ENCODE measurements around the gene PCMTD2. TPM values are rescaled to one million over a fixed set of nuclear protein-coding genes. Genes with fewer than 3 reads are reported as not detected.

Gene PCMTD2
- total RNA-seq, 1 donor from 2014 or later: 111 TPM

DNA sequence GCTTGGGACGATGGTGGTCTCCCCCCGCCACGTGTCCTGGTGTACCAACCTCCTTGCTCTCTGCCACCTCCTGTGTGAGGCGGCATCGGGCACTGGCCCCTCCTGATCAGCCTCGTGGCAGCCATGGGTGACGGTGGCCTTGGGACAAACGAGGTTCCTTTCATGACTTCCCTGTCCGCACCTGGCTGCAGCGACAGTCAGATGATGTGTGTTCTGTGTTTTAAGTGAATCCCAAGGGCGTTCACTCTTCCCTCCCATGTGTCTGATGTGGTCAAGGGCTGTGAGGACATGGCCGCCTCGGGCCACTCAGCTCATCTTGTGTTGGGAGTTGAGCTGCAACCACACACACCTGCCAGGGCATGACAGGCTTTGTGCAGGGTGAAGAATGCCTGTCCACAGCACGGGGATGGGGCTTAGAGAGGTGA is 30.4 kb upstream of the PCMTD2 start:
- Mint-ChIP-seq H3K27me3 (ENCODE audit: low read depth) (peaks cover 5% of the 10 kb centered on the region), H3K4me3 (no peak overlapping the region), H3K27ac (peak overlapping the region; percentile 97), H3K36me3 (no peaks in the 10 kb centered on the region), H3K9me3 (no peaks in the 10 kb centered on the region), H3K4me1 (peaks cover 38% of the 10 kb centered on the region)
- TF ChIP-seq, protein P1, sequence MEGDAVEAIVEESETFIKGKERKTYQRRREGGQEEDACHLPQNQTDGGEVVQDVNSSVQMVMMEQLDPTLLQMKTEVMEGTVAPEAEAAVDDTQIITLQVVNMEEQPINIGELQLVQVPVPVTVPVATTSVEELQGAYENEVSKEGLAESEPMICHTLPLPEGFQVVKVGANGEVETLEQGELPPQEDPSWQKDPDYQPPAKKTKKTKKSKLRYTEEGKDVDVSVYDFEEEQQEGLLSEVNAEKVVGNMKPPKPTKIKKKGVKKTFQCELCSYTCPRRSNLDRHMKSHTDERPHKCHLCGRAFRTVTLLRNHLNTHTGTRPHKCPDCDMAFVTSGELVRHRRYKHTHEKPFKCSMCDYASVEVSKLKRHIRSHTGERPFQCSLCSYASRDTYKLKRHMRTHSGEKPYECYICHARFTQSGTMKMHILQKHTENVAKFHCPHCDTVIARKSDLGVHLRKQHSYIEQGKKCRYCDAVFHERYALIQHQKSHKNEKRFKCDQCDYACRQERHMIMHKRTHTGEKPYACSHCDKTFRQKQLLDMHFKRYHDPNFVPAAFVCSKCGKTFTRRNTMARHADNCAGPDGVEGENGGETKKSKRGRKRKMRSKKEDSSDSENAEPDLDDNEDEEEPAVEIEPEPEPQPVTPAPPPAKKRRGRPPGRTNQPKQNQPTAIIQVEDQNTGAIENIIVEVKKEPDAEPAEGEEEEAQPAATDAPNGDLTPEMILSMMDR (IDR thresholded peaks at IDR 0.05; ENCODE audit: unreplicated experiment): no peak
- DNase-seq (ENCODE audit: low spot score in 2 of 2, unreplicated experiment in 2 of 2): no peak

DNA sequence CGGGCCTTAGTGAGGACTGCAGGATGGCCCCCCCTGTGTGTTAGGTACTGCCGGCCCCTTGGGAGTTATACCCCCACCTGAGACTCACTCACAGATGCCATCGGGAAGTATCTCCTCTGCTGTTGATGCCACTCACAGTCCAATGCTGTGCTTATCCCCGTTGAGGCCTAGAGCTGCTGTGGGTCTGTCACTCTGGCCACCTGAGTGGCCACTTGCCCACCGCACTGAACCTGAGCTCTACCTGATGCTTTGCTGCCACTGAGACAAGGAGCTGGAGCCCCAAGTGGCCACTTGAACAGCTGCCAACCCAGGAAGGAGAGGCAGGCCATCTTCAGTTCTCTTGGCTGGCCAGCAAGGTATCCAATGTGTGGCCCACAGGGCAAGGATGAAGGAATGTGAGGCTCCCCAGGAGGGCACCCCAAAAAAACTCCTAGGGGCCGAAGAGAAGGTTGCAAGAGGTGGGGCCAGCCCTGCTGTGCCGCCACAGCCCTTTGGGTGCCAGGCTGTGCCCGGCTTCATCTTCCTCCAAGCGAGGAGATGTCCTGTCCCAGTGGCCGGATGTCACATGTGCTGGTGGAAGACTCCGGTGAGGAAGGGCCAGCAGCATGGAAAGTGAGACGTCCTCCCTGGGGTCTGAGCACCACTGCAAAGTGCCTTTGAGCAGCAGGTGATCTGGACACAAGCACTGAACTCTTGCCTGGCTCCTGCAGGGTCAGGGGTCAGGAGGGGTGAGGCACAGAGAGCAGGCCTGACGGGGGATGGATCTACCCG is 29.5 kb upstream of the PCMTD2 start:
- Mint-ChIP-seq H3K27me3 (ENCODE audit: low read depth) (peaks cover 5% of the 10 kb centered on the region), H3K4me1 (peaks cover 40% of the 10 kb centered on the region), H3K27ac (no peak overlapping the region), H3K36me3 (no peaks in the 10 kb centered on the region), H3K9me3 (no peaks in the 10 kb centered on the region), H3K4me3 (no peak overlapping the region)
- TF ChIP-seq, protein P1 (IDR thresholded peaks at IDR 0.05; ENCODE audit: unreplicated experiment): no peak
- DNase-seq (ENCODE audit: low spot score in 2 of 2, unreplicated experiment in 2 of 2): no peak

DNA sequence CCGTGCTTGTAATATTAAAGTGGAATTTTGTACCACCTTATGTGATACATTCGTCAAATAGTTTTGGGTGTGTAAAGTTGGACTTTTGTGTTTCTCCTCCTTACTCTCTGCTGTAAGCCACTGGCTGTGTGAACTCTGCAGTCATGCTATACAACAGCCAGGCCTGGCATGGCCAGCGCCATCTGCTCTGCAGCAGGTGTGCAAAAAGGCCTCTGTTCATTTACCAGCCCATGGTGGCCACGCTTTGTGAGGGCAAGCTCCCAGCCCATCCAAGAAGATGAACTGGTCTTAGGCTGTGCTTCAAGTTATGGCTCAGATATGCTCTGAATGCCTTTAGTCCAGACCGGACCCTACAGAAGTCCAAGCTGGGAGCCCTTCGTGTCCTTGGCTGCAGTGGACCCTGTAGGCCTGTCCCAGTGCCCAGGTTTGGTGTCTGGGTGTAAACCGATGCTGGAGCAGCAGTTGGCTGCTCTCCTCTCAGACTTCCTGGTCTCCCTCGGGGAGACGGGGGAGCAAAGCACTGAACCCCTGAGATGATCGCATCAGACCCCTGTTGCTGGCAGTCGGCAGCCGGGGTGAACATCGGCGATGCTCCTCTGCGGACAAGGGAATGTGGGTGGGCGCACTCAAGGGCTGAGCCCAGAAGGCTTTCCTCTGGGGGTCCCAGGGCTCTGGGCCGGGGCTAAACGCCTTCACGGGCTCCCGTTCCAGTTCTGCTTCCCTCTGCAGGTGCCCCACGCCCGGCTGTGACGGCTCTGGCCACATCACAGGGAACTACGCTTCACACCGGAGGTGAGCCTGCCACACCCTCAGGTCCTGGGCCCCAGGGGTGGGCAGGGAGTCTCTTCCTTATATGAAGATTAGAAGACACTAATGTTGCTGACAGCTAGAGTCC is 28.6 kb upstream of the PCMTD2 start:
- peaks cover 5% of the 10 kb centered on the region for H3K27me3 Mint-ChIP-seq (ENCODE audit: low read depth)
- H3K9me3 Mint-ChIP-seq: no peaks in the 10 kb centered on the region
- no peaks in the 10 kb centered on the region for H3K36me3 Mint-ChIP-seq
- H3K27ac Mint-ChIP-seq: no peak overlapping the region
- no peak for DNase-seq (ENCODE audit: low spot score in 2 of 2, unreplicated experiment in 2 of 2)
- peaks cover 40% of the 10 kb centered on the region for H3K4me1 Mint-ChIP-seq
- TF ChIP-seq, protein P1 (IDR thresholded peaks at IDR 0.05; ENCODE audit: unreplicated experiment): no peak
- no peak overlapping the region for H3K4me3 Mint-ChIP-seq

DNA sequence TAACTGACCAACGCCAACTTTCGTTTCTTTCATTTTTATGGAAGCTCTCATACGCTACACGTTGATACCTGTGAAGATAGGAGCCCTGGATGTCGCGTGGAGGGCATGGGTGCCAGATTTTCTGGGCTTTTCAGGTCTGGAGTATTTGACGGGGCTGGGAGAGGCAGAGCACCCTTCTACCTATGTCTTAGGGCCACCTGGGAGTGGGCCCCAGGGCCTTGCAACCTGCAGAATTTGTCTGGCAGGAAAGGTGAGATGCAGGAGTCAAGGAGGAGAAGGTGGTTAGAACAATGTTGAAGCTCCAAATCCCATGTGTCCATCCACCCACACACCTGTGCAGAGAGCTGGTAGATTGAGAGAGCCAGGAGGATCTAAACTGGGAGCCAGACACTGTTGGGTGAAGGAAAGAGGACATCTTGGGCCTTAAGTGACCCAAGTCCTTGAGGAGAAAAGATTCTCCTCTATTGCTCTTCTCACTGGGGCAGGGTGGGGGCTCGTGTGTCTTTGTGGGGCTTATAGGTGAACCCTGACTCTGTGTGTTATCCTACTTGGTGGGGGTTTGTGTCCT is 27.4 kb upstream of the PCMTD2 start:
- Mint-ChIP-seq H3K27ac (no peak overlapping the region), H3K4me1 (peaks cover 28% of the 10 kb centered on the region), H3K27me3 (ENCODE audit: low read depth) (peaks cover 5% of the 10 kb centered on the region), H3K4me3 (no peak overlapping the region), H3K9me3 (no peaks in the 10 kb centered on the region), H3K36me3 (no peaks in the 10 kb centered on the region)
- DNase-seq (ENCODE audit: low spot score in 2 of 2, unreplicated experiment in 2 of 2): no peak
- TF ChIP-seq, protein P1 (IDR thresholded peaks at IDR 0.05; ENCODE audit: unreplicated experiment): no peak

- Mint-ChIP-seq H3K4me1 (peaks cover 21% of the 10 kb centered on the region), H3K9me3 (no peaks in the 10 kb centered on the region), H3K27me3 (ENCODE audit: low read depth) (peaks cover 5% of the 10 kb centered on the region), H3K27ac (no peak overlapping the region), H3K36me3 (no peaks in the 10 kb centered on the region), H3K4me3 (no peak overlapping the region)
- no peak for DNase-seq (ENCODE audit: low spot score in 2 of 2, unreplicated experiment in 2 of 2)
- TF ChIP-seq, protein P1 (IDR thresholded peaks at IDR 0.05; ENCODE audit: unreplicated experiment): no peak
Observed at GRCh38 chr20:64228751-64229506, 26.6 kb upstream of the PCMTD2 start.
